ENCODE results near the gene IQGAP2.

DNA sequence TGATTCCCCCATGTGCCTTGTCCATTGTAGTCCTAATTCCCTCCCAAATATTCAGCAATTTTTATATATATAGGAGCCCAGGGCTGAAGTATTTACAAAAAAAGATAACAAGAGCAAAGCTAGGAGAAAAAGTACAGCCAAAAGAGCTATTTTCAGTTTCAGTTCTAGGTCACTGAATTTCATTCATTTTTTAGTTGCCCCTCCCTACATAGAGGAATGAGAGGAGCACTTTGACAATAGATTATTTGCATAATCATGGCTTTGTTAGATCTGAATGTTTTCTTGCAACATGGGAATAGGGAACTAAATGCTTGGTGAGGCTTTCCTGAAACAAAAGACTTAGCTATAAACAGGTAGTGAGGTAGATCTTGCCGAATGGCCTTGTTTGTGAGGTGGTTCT is 235.4 kb downstream of the IQGAP2 start:
- TF ChIP-seq, protein P1, sequence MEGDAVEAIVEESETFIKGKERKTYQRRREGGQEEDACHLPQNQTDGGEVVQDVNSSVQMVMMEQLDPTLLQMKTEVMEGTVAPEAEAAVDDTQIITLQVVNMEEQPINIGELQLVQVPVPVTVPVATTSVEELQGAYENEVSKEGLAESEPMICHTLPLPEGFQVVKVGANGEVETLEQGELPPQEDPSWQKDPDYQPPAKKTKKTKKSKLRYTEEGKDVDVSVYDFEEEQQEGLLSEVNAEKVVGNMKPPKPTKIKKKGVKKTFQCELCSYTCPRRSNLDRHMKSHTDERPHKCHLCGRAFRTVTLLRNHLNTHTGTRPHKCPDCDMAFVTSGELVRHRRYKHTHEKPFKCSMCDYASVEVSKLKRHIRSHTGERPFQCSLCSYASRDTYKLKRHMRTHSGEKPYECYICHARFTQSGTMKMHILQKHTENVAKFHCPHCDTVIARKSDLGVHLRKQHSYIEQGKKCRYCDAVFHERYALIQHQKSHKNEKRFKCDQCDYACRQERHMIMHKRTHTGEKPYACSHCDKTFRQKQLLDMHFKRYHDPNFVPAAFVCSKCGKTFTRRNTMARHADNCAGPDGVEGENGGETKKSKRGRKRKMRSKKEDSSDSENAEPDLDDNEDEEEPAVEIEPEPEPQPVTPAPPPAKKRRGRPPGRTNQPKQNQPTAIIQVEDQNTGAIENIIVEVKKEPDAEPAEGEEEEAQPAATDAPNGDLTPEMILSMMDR (conservative IDR thresholded peaks at IDR 0.05) = no peak
- no peak for TF ChIP-seq EZH2 (IDR thresholded peaks at IDR 0.05; ENCODE audit: low read depth)
